SK-N-SH (cell line): ENCODE results near the gene PABPN1L. TPM values are rescaled to one million over a fixed set of nuclear protein-coding genes. Genes with fewer than 3 reads are reported as not detected.

Source experiments
- CTCF ChIA-PET: fragments of 300-600, 350-600 bp; formaldehyde crosslinking; extraction: SDS; loops from one replicate; lab custom pipeline; 2021; lab: Yijun Ruan, JAX
- POLR2A ChIA-PET: fragments of 350-600 bp; sonication (Branson Sonifier 250); formaldehyde crosslinking; extraction: SDS; loops from one replicate; lab custom pipeline; 2020; ENCODE audit warnings: antibody characterized with exemption, inconsistent platforms; lab: Yijun Ruan, JAX
- DNase-seq: peaks from one replicate; pipeline ENCODE4 v3.0.0; 2012
- H2AFZ ChIP-seq: fragments of 200-600 bp; sonication (generic); 2 replicates; pipeline ENCODE4 v1.8.1; 2016; ENCODE audit warnings: antibody characterized with exemption, mild to moderate bottlenecking, low read depth
- H3F3A ChIP-seq: fragments of 200-600 bp; sonication (generic); replicated peaks from 2 replicates; pipeline ENCODE3; 2016; ENCODE audit warnings: antibody characterized with exemption, mild to moderate bottlenecking; ENCODE audit not compliant: insufficient read depth
- H3K27ac ChIP-seq, 2 experiments: fragments of 200-500 bp in 1 of 2; fragments of 200-600 bp in 1 of 2; sonication (Bioruptor generic) in 1 of 2; sonication (generic), shearing (Covaris generic) in 1 of 2; 2 replicates each; pipeline versions ENCODE4 v1.5.1 to v1.6.1; 2014 to 2016; ENCODE audit warnings: low read depth in 2 of 2, inconsistent platforms in 1 of 2, low read length in 1 of 2, mild to moderate bottlenecking in 1 of 2, mixed read lengths in 1 of 2
- H3K27me3 ChIP-seq: fragments of 200-600 bp; sonication (generic), shearing (Covaris generic); 2 replicates; pipeline ENCODE4 v1.6.1; 2016; ENCODE audit warnings: mixed run types; ENCODE audit not compliant: insufficient read depth
- H3K36me3 ChIP-seq, 2 experiments: fragments of 200-500 bp in 1 of 2; fragments of 200-600 bp in 1 of 2; sonication (Bioruptor generic) in 1 of 2; sonication (generic) in 1 of 2; replicated peaks in 1 of 2; 2 replicates each; pipeline versions ENCODE3 to v1.5.1; 2014 to 2016; ENCODE audit warnings: low read length in 1 of 2, mild to moderate bottlenecking in 1 of 2; ENCODE audit not compliant: insufficient read depth in 2 of 2, control insufficient read depth in 1 of 2
- H3K4me1 ChIP-seq, 2 experiments: fragments of 200-500 bp in 1 of 2; fragments of 200-600 bp in 1 of 2; sonication (Bioruptor generic) in 1 of 2; sonication (generic), shearing (Covaris generic) in 1 of 2; 2 replicates each; pipeline versions ENCODE4 v1.5.1 to v1.6.1; 2014 to 2016; ENCODE audit warnings: low read depth in 1 of 2, low read length in 1 of 2, mixed run types in 1 of 2; ENCODE audit not compliant: insufficient read depth in 2 of 2, control insufficient read depth in 1 of 2
- H3K4me2 ChIP-seq: fragments of 200-600 bp; sonication (generic), shearing (Covaris generic); 2 replicates; pipeline ENCODE4 v1.6.1; 2017; ENCODE audit warnings: mixed run types
- H3K4me3 ChIP-seq, 2 experiments: fragments of 200-500 bp in 1 of 2; fragments of 200-600 bp in 1 of 2; sonication (Bioruptor generic) in 1 of 2; sonication (generic), shearing (Covaris generic) in 1 of 2; 2 replicates each; pipeline versions ENCODE4 v1.5.1 to v1.8.1; 2014 to 2016; ENCODE audit warnings: low read depth in 2 of 2, inconsistent platforms in 1 of 2, low read length in 1 of 2, mild to moderate bottlenecking in 1 of 2, mixed read lengths in 1 of 2, moderate library complexity in 1 of 2
- H3K79me2 ChIP-seq: fragments of 200-600 bp; sonication (generic); 2 replicates; pipeline ENCODE4 v1.8.1; 2017; ENCODE audit warnings: mild to moderate bottlenecking; ENCODE audit not compliant: insufficient read depth
- H3K9ac ChIP-seq: fragments of 200-600 bp; sonication (generic); 2 replicates; pipeline ENCODE4 v1.6.1; 2017; ENCODE audit warnings: mixed run types
- H3K9me2 ChIP-seq: fragments of 200-600 bp; sonication (generic); 2 replicates; pipeline ENCODE4 v1.6.1; 2017; ENCODE audit warnings: mixed run types
- H3K9me3 ChIP-seq: fragments of 200-600 bp; sonication (generic); 2 replicates; pipeline ENCODE4 v1.6.1; 2017; ENCODE audit warnings: mixed run types, mild to moderate bottlenecking, moderate library complexity
- H4K20me1 ChIP-seq: fragments of 200-600 bp; sonication (generic); 2 replicates; pipeline ENCODE4 v1.6.1; 2017; ENCODE audit warnings: mild to moderate bottlenecking, mixed run types; ENCODE audit not compliant: insufficient read depth
- CHD2 ChIP-seq: fragments of 150-350 bp; IDR thresholded peaks from 2 replicates; pipeline ENCODE4 v1.6.1; 2018; ENCODE audit warnings: low read length; ENCODE audit not compliant: partially characterized antibody
- CTCF ChIP-seq: fragments of 200-600 bp; sonication (generic); IDR thresholded peaks from 2 replicates; pipeline ENCODE4 v1.6.1; 2017; ENCODE audit warnings: antibody characterized with exemption, mild to moderate bottlenecking, moderate library complexity
- ELF1 ChIP-seq: IDR thresholded peaks from 2 replicates; pipeline ENCODE4 v1.4.0; 2012
- EP300 ChIP-seq, 2 experiments: IDR thresholded peaks; 2 replicates each; pipeline versions ENCODE4 v1.4.0 to v1.6.1; 2012; ENCODE audit warnings: borderline replicate concordance in 1 of 2, low read depth in 1 of 2, low read length in 1 of 2
- FOXJ3 ChIP-seq: sonication (generic); formaldehyde crosslinking; IDR thresholded peaks from 2 replicates; pipeline ENCODE4 v1.5.1; 2020; ENCODE audit warnings: mild to moderate bottlenecking, missing genetic modification reagents
- GATA2 ChIP-seq: sonication (generic); formaldehyde crosslinking; IDR thresholded peaks from 2 replicates; pipeline ENCODE4 v1.5.0; 2020; ENCODE audit warnings: mild to moderate bottlenecking, missing genetic modification reagents
- MEF2A ChIP-seq: IDR thresholded peaks from 2 replicates; pipeline ENCODE4 v1.4.0; 2012; ENCODE audit warnings: low read depth, borderline replicate concordance
- NRF1 ChIP-seq: IDR thresholded peaks from 2 replicates; pipeline ENCODE4 v1.6.1; 2012; ENCODE audit warnings: low read depth, mild to moderate bottlenecking, low read length
- RCOR1 ChIP-seq: fragments of 150-350 bp; IDR thresholded peaks from 2 replicates; pipeline ENCODE4 v1.6.1; 2017; ENCODE audit warnings: antibody characterized with exemption, low read length
- TCF12 ChIP-seq: IDR thresholded peaks from 2 replicates; pipeline ENCODE4 v1.4.0; 2012
- YY1 ChIP-seq: IDR thresholded peaks from 2 replicates; pipeline ENCODE4 v1.4.0; 2012; ENCODE audit warnings: low read depth, mild to moderate bottlenecking
- WGBS: methylation state at CpG from one replicate; pipeline ENCODE4 v1.1.6; 2017; ENCODE audit warnings: low lambda C conversion rate; 5-methylcytosine and 5-hydroxymethylcytosine counted together
- polyA plus RNA-seq, 3 experiments: library from polyadenylated mRNA; depleted of rRNA; stranded (reverse); fragments of >200 nt; gene quantifications; 2 replicates each; pipeline ENCODE4 v1.2.3, GENCODE V29; 2012
- TF ChIP-seq, protein P1 (sequence below): IDR thresholded peaks from 2 replicates; pipeline ENCODE4 v1.4.0; 2012; ENCODE audit warnings: low read depth, borderline replicate concordance
- TF ChIP-seq, protein P2 (sequence below): fragments of 150-350 bp; IDR thresholded peaks from 2 replicates; pipeline ENCODE4 v1.6.1; 2017; ENCODE audit warnings: antibody characterized with exemption, low read length, low read depth, borderline replicate concordance
- TF ChIP-seq, protein P3 (sequence below): IDR thresholded peaks from 2 replicates; pipeline ENCODE4; 2012

The PABPN1L gene
- polyA plus RNA-seq, 1 of the 3 experiments (the other 2 are of a cell fraction), result not detected

DNA sequence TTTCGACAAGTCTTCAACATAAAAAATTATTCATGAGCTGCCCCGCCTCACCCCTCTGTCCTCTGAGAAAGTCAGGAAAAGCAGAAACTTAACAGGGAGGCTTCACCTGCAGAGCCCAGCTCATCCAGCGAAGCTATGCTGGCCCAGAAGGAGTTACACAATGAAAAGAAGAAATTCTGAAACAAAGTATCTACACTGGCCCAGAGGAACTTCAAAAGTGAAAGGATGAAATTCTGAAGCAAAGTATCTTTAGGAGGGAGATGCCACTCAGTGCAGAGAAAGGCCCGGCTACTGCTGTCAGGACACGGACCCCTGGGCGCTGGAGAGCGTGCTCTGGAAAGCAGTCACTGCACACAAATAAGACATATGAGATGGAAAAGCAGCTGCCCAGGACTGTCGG lies 11.3 kb downstream of the PABPN1L start:
- H3K4me2 ChIP-seq, result peak overlapping the region; percentile 95
- peaks cover 20% of the 10 kb centered on the region for H3K79me2 ChIP-seq
- H3K9me3 ChIP-seq, result no peaks in the 10 kb centered on the region
- no peak for DNase-seq
- no peak overlapping the region for H3K27ac ChIP-seq
- TF ChIP-seq MEF2A (no peak), TCF12 (no peak), ELF1 (no peak), RCOR1 (no peak), NRF1 (no peak), GATA2 (no peak), YY1 (no peak), EP300 (IDR thresholded peaks at IDR 0.05; ENCODE audit: borderline replicate concordance in 1 of 2, low read depth in 1 of 2, low read length in 1 of 2) (no peak), CHD2 (no peak), FOXJ3 (CRISPR knock-in tag) (no peak), CTCF (no peak)
- TF ChIP-seq, protein P1, sequence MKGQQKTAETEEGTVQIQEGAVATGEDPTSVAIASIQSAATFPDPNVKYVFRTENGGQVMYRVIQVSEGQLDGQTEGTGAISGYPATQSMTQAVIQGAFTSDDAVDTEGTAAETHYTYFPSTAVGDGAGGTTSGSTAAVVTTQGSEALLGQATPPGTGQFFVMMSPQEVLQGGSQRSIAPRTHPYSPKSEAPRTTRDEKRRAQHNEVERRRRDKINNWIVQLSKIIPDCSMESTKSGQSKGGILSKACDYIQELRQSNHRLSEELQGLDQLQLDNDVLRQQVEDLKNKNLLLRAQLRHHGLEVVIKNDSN, result no peak
- TF ChIP-seq, protein P2, sequence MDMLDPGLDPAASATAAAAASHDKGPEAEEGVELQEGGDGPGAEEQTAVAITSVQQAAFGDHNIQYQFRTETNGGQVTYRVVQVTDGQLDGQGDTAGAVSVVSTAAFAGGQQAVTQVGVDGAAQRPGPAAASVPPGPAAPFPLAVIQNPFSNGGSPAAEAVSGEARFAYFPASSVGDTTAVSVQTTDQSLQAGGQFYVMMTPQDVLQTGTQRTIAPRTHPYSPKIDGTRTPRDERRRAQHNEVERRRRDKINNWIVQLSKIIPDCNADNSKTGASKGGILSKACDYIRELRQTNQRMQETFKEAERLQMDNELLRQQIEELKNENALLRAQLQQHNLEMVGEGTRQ, result no peak
- TF ChIP-seq, protein P3, sequence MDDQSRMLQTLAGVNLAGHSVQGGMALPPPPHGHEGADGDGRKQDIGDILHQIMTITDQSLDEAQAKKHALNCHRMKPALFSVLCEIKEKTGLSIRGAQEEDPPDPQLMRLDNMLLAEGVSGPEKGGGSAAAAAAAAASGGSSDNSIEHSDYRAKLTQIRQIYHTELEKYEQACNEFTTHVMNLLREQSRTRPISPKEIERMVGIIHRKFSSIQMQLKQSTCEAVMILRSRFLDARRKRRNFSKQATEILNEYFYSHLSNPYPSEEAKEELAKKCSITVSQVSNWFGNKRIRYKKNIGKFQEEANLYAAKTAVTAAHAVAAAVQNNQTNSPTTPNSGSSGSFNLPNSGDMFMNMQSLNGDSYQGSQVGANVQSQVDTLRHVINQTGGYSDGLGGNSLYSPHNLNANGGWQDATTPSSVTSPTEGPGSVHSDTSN, result no peak
- 0 out of 2 replicates have a peak, but pooled peaks cover 11% of the 10 kb centered on the region for H4K20me1 ChIP-seq
- 84% methylated on average over 8 of the region's 8 CpGs for WGBS
- peaks cover 5 to 15% of the 10 kb centered on the region in 2 experiments; a peak in 1 of 4 replicates for H3K4me1 ChIP-seq
- H3K9me2 ChIP-seq, result no peaks in the 10 kb centered on the region
- CTCF ChIA-PET, result interaction anchor here (1.4 kb wide), 1 partner anchor 12 kb away, joined by 3 read pairs; the partner anchor contains the start of gene PABPN1L
- no peak overlapping the region for H3K4me3 ChIP-seq
- H3K9ac ChIP-seq, result no peak overlapping the region
- H3K36me3 ChIP-seq, result peaks cover 3 to 21% of the 10 kb centered on the region in 2 experiments
- no peak overlapping the region for H2AFZ ChIP-seq
- POLR2A ChIA-PET, result no interaction called here
- H3K27me3 ChIP-seq, result no peaks in the 10 kb centered on the region
- H3F3A ChIP-seq, result peaks cover 12% of the 10 kb centered on the region
